ENCODE results near the gene SPAG8.

Gene SPAG8, protein sequence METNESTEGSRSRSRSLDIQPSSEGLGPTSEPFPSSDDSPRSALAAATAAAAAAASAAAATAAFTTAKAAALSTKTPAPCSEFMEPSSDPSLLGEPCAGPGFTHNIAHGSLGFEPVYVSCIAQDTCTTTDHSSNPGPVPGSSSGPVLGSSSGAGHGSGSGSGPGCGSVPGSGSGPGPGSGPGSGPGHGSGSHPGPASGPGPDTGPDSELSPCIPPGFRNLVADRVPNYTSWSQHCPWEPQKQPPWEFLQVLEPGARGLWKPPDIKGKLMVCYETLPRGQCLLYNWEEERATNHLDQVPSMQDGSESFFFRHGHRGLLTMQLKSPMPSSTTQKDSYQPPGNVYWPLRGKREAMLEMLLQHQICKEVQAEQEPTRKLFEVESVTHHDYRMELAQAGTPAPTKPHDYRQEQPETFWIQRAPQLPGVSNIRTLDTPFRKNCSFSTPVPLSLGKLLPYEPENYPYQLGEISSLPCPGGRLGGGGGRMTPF

DNA sequence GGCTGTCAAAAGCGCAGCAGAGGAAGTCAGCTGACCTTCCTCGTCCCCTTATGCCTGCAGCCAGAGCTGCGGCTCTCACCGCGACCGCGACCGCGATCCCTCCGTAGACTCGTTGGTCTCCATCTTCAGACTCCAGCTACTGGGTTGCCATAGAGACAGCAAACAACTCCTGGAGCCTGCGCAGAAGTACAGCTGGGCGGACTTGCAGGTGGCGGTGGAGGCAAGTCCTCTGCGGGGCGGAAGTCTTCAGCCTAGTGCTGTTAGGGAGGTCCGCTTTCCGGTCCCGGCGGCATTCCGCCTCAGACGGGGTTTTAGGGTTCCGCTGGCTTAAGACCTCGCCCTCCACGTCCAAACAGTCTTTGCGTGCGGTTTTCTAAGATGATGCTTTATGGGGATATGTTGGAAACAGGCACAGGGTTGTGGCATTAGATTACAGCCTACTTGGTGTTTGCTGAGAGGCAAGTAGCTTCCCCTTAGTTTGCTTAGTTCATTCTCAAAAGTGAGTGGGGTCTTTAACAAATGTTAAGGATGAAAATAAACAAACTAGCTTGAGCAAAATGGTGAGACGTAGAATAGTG is at the start of gene SPAG8:
Gene SPAG8, minus strand, starts transcription at position 238 of the 578 bp plus-strand sequence. Its CDS starts 115 bp downstream, at position 123.
- DNase-seq = peak; percentile 94

DNA sequence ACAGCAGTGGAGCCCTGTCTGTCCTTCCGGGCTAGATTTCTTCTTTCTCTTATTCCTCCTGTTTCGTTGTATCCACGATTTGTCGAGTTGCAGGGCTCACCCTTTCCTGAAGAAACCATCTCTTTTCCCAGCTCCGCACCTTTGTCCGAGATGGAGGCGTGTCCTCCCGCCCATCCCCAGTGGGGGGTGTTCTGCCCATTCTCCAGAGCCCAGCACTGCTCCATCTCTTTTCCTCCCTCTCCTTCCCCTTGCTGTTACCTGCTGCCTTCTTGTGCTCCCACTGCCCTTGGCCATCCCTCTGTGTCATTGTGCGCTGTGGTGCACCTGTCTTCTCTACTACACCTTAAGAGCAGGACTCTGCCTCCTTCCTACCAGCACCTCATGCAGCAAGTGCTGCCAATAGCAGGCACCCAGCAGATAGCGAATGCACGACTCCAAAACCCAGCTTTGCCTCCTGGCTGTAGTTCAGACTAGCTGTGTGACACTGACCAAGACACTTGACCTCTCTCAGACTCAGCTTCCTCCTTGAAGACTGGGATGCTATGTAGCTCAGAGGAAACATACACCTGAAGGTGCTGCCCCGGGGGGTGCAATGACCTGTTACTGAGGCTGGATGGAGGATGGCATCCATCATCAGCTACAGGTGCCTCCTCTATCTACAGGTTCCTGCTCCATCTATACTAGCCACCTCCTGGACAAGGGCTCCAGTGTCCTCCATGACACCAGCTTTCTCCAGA is 49.3 kb upstream of the SPAG8 start:
- DNase-seq = no peak

DNA sequence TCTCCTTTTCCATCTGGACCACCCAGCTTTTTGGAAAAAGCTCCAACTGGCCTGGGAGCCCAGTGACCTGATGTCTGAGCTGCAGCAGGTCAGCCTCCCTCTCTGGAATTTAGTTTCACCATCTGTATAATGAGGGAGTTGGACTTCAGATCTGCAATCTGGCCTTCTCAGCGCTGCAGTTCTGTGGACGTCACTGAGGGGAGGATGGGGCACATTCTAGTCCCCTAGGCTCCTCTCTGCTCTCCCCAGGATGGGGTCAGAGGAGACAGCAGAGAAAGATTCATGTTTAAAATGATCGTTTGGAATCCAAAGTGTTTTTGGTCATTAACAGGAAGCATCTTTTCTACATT is 47.9 kb upstream of the SPAG8 start:
- DNase-seq = no peak

DNA sequence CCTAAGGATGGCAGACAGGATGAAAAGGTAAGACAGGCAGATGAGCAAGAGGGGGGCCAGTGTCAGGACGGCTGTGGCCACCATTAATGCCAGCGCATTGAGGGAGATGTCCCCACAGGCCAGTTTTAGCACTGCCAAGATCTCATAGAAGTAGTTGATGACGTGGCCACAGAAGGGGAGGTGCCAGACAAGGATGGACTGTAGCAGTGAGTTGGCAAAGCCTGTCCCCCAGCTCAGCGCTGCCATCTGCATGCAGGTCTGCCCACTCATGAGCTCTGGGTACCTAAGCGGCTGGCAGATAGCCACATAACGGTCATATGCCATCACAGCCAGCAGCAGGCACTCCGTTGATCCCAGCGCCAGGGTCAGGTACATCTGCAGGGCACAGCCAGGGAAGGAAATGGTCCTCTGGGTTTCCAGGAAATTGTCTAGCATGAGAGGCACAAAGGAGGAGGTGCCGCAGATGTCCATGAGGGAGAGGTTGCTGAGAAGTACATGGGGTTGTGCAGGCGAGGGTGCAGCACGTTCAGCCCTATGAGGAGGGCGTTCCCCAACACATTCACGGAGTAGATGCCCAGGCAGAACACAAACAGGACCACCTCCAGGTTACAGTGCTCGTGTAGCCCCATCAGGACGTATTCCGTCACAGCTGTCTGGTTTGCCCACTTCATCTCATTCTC is 47.4 kb upstream of the SPAG8 start:
- DNase-seq = no peak

DNA sequence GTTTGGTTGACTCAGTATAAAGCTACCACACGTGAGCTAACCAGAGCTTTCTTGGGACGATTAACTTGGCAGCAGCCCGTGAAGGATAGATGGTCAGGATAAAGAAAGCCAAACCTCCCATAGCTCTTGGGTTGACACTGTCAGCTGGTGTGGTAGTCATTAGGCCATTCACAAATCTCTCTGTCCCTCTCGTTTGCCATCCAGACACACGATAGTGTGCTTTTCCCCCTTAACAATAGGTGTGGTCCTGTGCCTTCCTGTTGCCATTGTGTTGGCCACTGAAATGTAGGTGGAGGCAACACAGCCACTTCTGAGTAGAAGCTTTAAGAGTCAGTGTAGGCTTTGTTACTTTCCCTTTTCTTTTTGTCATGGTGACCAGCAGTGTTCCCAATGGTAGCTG is 46.4 kb upstream of the SPAG8 start:
- DNase-seq = no peak

DNA sequence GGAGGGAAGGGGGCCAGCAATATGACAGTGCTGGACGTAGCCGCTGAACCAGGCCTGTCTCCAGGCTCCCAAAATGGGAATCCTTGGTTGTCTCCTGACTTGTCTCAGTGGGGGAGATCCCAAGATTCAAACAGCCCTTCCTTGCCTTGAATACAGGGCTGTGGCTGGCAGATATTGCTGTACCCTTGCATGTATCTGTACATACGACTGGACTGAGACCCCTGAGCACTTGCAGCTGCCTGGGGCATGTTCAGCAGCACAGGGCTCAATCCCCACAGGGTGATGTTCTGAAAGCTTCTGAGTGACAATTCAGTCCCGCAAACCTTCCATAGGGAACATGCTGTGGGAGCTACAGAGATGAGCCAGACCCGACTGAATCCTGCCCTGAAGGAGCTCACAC is 44.8 kb upstream of the SPAG8 start:
- no peak for DNase-seq

DNA sequence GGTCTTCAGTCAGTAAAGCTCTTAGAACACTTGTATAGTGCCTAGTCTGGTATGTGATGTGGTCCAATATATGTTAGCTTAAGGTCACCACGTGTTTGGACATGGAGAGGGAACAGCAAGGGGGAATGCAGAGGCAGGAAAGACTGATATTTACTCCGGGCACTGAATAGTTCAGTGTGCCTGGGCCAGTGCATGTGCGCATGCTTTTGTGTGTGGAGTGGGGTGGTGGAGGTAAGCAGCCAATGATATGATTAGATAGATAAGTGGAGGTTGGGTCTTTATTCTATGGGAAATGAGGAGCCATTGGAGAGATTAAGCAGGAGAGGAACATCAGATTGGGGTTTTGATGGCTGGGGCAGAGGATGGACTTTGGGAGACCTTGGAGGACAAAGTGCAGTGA is 44.1 kb upstream of the SPAG8 start:
- DNase-seq = no peak

DNA sequence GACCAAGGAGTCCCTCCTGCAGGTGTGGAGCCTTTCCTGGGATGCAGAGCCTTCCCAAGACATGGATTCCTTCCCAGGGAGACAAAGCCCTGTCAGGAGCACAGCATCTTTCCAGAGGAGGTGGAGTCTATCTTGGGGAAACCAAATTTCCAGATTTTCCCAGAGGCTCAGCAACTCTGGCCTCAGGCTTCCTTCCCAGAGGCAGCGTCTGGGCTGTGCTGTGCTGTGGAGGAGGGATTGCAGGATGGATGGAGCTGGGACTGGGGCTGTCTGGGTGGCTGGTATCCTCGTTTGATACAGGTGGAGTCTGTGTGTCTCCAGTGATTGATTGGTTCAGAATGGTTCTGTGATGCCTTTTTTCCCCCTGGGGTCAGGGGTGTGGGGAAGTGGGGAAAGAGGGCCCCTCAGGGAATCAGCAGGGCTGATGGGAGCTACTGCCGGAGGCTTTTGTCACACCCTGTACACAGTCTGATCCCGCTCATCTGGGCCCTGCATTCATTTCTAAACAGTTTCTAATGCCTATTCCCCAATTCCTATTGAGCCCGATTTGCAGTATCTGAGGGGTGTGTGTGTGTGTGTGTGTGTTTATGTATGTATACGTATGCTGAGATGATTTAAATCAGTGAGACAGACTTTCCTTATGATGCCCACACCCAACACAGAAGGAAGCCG is 42.2 kb upstream of the SPAG8 start:
- no peak for DNase-seq

DNA sequence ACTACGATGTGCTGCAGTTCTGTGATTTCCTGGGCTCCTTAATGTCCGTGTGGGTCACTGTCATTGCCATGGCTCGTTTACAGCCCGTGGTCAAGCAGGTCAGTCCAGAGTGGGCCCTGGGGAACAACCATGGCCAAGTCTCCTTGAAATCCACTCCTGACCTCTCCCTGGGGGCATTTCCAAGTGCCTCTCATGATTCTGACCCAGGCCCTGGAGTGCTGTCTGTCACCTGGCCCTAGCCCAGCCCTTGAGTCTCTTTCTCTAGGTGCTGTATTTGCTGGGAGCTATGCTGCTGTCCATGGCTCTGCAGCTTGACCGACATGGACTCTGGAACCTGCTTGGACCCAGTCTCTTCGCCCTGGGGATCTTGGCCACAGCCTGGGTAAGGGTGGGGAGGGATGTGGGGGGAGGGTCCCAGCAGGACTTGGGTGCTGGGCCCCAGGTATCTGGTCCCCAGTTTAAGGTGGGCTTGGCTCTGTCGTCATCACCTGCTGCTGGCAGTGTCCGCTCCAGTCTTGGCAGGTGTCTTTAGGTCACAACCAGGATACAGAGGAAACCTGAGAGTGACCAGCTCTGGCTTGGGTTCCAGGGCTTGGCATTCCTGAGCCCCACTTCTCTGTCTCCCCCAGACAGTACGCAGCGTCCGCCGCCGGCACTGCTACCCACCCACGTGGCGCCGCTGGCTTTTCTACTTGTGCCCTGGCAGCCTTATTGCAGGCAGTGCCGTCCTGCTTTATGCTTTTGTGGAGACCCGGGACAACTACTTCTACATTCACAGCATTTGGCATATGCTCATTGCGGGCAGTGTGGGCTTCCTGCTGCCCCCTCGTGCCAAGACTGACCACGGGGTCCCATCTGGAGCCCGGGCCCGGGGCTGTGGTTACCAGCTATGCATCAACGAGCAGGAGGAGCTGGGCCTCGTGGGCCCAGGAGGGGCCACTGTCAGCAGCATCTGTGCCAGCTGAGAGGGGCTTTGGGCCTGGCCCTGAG is 41.1 kb upstream of the SPAG8 start:
- no peak for DNase-seq

DNA sequence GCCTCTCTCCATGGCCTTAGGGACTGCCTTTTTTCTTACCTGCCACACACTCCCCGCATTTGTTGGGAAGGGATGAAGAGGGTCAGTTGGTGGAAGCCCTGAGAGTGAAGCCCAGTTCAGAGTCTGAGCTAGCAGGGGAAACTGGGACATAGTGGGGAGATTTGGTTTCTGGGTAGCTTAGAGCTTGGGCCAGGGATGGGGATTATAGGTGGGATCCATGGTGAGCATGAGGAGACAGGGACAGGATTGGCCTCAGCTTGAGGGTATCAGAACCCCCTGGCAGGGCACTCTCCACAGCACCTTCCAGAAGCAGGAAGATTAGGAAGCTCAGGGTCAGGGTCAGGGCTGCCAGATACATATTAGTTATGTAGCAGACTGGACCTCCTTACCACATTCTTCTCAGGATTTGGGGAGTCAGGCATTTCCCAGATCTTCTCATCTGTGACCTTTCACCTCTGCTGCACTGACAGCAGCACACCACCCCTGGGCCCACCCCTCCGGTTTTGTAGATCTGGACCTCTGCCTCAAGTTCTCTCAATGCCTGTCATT is 40.3 kb upstream of the SPAG8 start:
- no peak for DNase-seq

DNA sequence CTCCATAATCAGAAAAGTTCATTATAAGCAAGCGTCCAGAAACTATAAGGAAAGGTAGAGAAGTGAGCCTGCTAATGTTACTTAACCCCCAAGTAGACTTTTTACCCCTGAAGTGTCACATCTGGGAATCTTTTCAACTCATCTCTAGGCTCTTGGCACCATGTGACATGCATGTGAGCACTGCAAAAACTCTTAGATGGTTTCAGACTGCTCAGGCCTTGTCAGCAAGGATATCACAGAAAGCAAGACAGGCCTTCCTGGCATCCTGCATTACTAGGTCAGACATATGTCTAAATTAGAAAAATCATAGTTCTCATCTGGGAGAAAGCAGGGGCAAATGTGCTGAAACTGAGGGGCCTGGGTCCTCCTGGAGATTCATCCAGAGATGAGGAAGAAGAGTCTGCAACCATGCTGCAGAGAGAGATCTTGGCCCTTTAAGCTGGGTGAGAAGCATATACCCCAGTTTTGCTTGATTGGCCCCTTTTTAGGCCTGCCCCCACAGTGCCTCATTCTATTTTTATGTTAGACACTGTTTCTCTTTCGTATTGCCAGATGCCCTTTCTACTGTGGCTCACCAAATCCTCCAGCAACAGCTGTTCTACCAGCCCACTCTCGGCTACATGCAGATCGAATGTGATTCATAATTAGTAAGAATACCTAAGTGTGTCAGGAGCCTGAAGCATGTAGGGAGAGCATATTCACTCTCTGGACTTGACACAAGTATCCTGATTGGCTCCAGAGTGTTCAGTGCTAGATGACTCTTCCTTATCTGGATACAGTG is 35.9 kb upstream of the SPAG8 start:
- DNase-seq = no peak

DNA sequence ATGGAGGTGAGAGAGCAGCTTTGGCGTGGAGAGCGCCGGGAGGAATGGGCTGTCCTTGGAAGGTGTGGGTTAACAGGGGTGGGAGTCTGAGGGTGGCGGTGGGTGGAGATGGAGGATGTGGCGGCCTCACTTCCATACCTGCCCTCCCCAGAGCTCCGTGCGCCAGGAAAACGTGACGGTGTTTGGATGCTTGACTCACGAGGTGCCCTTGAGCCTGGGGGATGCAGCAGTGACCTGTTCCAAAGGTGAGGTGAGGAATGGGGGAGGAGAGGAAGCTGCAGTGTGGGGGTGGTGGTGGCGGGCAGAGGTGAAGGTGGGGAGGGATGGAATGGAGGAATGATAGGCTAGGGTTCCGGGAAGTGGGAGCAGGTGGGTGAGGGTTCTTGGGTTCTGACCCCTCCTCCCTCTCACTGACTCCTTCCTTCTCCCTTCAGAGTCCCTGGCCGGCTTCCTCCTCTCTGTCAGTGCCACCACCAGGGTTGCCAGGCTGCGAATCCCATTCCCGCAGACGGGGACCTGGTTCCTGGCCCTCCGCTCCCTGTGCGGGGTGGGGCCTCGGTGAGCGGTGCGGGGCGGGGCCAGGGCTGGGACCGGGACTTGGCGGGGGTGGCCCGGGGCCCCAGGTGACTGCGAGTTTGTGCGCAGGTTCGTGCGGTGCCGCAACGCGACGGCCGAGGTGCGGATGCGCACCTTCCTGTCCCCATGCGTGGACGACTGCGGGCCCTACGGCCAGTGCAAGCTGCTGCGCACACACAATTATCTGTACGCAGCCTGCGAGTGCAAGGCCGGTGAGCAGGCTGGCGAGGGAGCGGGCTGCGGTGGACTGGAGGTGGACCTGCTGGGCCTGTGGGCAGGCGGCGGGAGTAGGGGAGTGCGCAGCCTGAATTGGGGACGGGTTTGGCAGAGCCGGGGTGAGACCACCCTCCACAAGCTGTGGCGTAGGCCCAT is 34.0 kb upstream of the SPAG8 start:
- no peak for DNase-seq

DNA sequence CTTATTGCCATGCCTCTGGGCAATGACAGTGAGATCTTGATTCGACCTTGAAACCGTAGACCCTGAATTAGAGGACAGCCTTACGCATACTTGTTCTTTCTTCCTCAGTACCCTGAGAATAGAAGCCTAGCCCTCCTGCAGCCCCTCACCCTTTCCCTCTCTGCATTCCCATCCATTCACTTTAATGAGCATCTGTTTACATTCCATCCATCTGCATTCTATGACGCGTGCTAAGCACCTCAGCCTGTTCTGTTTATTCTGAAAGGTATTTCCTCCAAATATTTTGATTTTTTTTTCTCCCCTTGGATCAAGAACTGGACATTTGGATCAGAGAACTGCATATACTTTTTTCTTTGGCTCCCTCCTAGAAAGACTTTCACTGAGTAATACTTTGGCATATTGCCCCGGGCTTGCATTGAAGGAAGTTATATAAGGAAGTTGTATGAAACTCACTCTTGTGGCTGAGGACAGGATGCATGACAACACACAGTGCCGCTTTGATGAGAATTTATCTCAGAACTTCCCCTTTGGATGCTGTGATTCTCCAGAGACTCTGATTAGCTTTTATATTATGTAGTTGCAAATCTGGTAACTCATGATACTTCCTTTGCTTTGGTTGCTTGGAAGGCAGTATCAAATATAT is 32.7 kb upstream of the SPAG8 start:
- DNase-seq = no peak

DNA sequence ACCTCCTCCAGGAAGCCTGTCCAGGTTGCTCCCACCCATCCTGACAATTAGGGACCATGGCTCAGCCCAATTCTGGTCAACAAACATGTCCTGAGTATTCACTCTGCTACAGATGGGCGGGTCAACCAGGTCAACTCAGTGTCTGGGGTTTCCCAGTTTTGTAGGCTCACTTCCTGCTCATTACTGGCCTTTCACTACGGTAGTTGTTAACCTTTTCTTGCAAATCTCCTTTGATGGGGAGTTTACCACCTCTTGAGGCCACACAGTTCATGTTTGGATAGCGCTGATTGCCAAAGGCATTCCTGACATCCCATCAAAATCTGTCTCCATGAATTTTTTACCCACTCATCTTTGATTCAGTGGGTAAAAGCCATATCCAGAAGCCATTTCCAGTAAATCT is 30.7 kb upstream of the SPAG8 start:
- no peak for DNase-seq

DNA sequence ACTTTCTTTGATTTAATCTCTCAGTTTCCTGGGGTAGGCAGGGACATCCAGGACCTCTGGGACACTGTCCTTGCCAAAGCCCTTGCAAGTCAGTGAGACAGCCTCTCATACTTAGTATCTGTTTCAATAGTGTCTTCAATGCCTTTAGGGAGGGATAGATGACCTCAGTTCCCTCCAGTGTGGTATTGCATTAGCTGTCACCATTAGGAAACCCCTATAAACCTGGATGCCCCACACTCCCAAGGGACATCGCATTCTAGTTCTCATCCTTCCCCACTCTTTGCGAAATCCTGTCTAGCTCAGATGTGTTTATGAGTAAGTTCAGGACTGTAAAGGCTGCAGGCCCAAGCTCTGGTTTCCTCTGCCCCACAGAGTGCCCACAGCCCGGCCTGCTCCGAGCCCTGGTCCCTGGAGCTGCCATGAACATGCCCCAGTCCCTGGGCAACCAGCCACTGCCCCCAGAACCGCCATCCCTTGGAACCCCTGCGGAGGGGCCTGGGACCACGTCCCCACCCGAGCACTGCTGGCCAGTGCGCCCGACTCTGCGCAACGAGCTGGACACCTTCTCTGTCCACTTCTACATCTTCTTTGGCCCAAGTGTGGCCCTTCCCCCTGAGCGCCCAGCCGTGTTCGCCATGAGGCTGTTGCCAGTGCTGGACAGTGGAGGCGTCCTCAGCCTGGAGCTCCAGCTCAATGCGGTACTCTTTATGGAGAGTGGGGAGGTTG is 30.1 kb upstream of the SPAG8 start:
- no peak for DNase-seq

DNA sequence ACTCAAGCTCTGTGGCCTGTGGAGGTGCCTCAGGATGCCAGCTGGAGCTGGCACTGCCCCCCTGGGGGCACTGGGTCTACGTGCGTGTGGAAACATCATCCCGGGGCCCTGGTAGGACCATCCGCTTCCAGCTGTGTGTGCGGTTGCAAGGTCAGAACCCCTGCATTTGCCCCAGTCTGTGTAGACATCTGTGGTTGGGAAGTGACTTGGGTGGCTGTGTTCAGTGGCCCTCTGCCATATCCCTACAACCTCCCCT is 29.5 kb upstream of the SPAG8 start:
- DNase-seq = no peak

DNA sequence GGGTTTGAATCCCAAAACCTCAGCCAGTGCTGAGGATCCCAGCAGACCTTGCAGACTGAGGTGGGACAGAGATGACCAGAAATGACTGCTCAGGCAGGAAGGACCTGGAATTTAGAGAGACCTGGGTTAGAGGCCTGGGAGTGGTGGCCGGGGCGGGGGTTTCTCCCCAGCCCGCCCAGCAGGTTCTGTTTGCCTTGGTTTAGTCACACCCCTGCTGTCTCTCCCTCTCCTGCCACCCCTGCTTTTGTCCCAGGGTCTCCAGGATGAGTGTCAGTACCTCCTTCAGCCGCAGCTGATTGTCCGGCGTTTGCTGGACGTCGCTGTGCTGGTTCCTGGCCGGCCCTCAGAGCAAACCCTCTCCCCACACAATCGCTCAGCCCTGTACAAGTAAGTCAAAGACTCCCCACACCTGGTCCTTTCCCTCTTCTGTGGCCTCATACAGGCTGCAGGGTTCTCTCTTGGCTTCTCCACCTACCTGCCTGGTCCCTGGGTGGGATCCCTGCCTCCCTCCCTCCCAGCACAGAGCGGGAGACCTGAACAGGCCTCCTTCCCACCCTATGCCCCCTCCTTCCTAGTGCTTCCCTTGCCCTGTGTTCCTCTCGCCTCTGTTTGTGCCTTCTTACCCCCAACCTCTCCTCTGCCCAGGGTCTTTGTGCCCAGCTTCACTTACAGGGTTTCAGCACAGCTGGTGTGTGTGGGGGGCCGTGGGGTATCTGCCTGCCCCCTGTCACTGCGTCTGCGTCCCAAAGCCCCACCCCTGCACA is 29.0 kb upstream of the SPAG8 start:
- DNase-seq = no peak

DNA sequence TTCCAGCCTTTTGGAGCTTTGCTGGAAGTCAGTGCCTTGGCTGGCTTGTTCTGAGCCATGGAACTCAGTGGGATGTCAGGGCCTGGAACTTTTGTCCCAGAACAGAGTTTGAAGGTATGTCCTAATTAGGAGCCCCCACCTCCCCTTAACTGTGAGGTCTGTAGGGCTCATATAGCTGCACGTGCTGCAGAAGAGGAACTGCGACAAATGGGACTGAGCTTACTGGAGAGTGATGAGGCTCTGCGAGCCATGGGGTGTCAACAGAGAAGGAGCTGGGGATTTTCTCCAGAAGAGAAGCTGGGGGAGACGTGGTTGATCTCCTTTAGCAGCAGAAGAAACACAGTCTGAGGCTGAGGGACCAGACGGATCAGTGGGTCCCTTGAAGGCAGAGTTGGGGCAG is 27.9 kb upstream of the SPAG8 start:
- DNase-seq = no peak

Measured in NCI-H774 (cell line).